SJSA1 (cell line): ENCODE measurements around the gene GUCY1A2. TPM values are rescaled to one million over a fixed set of nuclear protein-coding genes. Genes with fewer than 3 reads are reported as not detected.

Experiments
- DNase-seq, 2 experiments: peaks; one replicate each; pipeline ENCODE4 v3.0.0-alpha.2; 2015 to 2020; ENCODE audit warnings: low spot score in 2 of 2, low read depth in 1 of 2
- H3K27ac ChIP-seq: fragments of 250-450 bp; sonication (Bioruptor Pico); 2 replicates; pipeline ENCODE4 v1.5.1; 2020; ENCODE audit warnings: mild to moderate bottlenecking, moderate library complexity
- H3K27me3 ChIP-seq: fragments of 250-450 bp; sonication (Bioruptor Pico); replicated peaks from 2 replicates; pipeline ENCODE4 v1.5.1; 2020; ENCODE audit warnings: mild to moderate bottlenecking, moderate library complexity
- H3K36me3 ChIP-seq: fragments of 250-450 bp; sonication (Bioruptor Pico); 2 replicates; pipeline ENCODE4 v1.5.1; 2020; ENCODE audit warnings: mild to moderate bottlenecking
- H3K4me1 ChIP-seq: fragments of 250-450 bp; sonication (Bioruptor Pico); replicated peaks from 2 replicates; pipeline ENCODE4 v1.6.1; 2021; ENCODE audit warnings: mild to moderate bottlenecking
- H3K4me3 ChIP-seq: fragments of 250-450 bp; sonication (Bioruptor Pico); 2 replicates; pipeline ENCODE4 v1.5.1; 2020; ENCODE audit warnings: mild to moderate bottlenecking
- H3K9me3 ChIP-seq: fragments of 250-450 bp; sonication (Bioruptor Pico); replicated peaks from 2 replicates; pipeline ENCODE4 v1.5.1; 2020; ENCODE audit warnings: mild to moderate bottlenecking
- total RNA-seq: library from RNA; depleted of rRNA; stranded (reverse); fragments of >200 nt; shearing (Covaris generic); gene quantifications from 2 replicates; pipeline ENCODE4 v1.2.3, GENCODE V29; 2014

The GUCY1A2 gene
- total RNA-seq, 1 experiment from 2014 or later = 0.11 TPM

DNA sequence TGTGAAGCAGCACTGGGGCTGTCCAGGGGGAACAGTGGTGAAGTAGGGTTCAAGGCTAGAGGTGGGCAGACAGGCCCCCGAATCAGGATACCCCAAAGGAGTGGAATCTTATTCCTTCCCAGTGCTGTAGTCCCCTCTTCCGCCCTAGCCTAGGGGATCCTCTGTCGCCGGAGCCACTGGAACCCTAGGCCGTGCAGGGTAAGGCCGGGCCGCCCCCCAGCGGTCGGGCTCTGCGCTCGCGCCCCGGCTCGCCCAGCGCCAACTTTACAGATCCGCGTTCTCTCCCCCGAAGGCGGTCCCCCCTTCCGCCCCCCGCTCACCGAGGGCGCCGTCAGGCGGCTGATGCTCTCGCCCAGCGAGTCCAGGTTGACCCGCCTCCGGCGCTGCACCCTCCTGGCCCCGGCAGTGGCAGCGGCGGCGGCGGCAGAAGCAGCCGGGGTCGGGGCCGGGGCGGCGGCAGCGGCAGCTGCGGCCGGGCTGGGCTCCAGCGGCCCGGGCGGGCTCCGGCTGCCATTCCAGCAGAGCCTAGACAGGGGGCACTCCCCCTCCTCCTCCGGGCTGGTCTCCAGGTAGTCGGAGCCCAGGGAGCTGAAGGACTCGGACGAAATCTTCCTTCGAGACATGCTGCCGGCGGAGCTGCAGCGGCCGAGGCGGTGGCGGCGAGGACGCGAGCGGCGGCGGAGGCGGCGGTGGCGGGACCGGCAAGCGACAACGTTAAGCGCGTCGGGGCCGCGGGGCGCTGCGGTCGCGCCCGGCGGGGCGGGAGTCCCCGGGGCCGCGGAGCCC is 650 bp downstream of the GUCY1A2 start:
- Histone ChIP-seq H3K4me3 (peak overlapping the region; percentile 42), H3K9me3 (no peaks in the 10 kb centered on the region), H3K36me3 (no peaks in the 10 kb centered on the region), H3K4me1 (peaks cover 5% of the 10 kb centered on the region), H3K27ac (no peak overlapping the region), H3K27me3 (no peaks in the 10 kb centered on the region)
- peak; percentile 38 to 40 for DNase-seq

DNA sequence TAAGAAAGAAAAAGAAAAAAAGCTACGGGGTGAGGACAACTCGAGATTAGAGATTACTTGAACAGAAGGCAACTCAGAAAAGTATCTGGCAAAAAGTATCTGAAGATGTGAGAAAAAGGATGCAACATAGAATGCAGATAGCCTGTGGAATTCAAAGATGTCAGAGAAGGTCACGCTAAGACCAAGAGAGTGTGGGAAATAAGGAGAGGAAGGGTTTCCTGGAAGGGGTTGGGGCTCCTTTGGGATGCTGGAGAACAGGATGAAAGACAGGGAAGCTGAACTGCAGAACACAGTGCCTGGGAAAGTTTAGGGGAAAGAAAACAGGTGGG is 1.2 kb downstream of the GUCY1A2 start:
- no peak overlapping the region for H3K4me3 ChIP-seq
- H3K9me3 ChIP-seq = no peaks in the 10 kb centered on the region
- no peak for DNase-seq
- H3K36me3 ChIP-seq = no peaks in the 10 kb centered on the region
- H3K27ac ChIP-seq = no peak overlapping the region
- peaks cover 5% of the 10 kb centered on the region for H3K4me1 ChIP-seq
- no peaks in the 10 kb centered on the region for H3K27me3 ChIP-seq

DNA sequence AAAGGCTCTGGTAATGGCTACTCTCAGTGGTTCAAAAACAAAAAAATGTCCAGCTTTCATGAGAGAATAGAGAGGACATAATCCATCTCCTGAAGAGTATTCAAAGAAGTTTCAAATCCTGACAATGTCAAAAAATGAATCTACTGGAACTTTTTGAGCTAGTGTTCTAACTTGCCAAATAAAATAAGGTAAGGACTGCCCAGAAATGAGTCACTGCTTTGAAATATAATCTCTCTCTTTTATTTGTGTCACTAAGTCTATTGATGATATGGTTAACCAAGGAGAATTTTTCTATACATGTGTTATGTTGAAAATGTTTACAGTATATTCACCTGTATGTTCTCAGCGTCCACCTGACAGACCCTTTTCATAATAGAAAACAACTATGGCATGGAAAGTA is 3.4 kb downstream of the GUCY1A2 start:
- no peak for DNase-seq
- no peak overlapping the region for H3K27ac ChIP-seq

DNA sequence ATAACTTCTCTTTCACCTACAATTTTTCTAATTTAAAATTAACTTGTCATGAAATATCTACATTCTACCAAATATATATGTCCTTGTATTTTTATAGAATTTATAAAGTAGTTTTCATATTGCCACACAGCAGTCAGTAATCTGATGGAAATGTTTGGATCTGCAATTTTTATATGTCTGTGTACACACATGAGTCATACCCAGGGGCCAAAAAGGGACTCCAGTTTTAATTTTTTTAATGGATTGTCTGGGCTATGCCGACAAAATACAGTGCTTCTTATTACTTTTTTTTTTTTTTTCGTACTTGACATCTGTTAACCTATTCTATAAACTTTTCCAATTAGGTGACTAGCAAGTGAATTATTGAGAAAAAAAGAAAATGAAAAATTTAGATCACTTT is 6.3 kb downstream of the GUCY1A2 start:
- Histone ChIP-seq H3K4me1 (no peaks in the 10 kb centered on the region), H3K9me3 (no peaks in the 10 kb centered on the region), H3K27ac (no peak overlapping the region), H3K36me3 (no peaks in the 10 kb centered on the region), H3K27me3 (no peaks in the 10 kb centered on the region), H3K4me3 (no peak overlapping the region)
- DNase-seq = peak in 1 of 2 experiments; percentile 4

More for the DNA sequence above, 3.4 kb downstream of the GUCY1A2 start:
- H3K4me3 ChIP-seq = no peak overlapping the region
- no peaks in the 10 kb centered on the region for H3K27me3 ChIP-seq
- H3K36me3 ChIP-seq = no peaks in the 10 kb centered on the region
- peaks cover 5% of the 10 kb centered on the region for H3K4me1 ChIP-seq
- no peaks in the 10 kb centered on the region for H3K9me3 ChIP-seq

DNA sequence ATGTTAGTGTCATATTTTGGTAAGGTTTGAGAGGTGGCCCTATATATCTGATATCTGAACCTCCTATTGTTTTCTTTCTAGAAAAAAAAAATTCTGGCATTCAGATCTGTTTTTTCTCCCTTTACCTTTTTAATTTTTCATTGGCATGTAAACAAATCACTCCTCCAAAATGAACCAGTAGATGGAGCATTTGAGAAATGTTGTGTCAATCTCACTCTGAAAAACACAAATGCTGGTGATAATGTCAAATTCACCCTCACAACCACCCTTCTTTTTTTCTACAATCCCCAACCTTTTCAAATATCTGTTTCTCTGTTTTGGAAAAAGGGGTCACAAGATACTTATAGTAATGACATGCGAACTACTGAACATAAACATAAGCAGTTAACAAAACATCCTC is 9.1 kb downstream of the GUCY1A2 start:
- H3K4me1 ChIP-seq = no peaks in the 10 kb centered on the region
- no peak overlapping the region for H3K4me3 ChIP-seq
- no peaks in the 10 kb centered on the region for H3K9me3 ChIP-seq
- H3K27ac ChIP-seq = no peak overlapping the region
- no peaks in the 10 kb centered on the region for H3K36me3 ChIP-seq
- DNase-seq = no peak
- H3K27me3 ChIP-seq = no peaks in the 10 kb centered on the region

DNA sequence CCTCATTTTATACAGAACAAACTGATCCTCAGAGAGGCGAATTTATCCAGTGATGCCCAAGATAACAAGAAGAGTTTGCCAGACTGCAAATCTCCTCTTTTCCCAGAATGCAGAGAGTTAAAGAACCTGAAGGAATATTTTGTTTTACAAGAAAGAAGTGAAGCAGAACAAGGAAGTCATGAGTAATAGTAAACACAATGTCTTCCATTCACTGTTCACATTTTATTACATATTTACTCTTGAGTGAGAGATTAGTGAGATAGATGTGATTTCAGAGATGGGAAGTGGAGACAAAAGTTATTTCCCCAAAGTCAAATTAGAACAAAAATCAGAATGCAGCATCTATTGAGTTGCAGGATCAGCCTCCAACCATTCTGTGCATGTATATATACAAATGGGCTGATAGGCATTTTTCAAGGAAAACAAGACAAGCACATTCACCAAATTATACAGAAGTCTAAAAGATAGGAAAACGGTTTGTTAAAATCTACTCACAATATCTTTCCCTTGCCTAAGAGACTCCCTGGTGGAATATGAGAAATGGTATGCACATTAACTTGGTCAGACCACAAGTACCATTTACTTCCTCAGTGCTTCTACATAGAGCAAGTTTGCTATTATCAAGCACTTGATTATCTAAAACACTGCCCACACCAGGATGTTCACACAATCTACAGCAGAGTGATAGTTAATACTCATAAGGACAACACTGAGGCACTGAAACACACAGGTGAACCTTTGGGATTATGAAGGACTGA is 12.0 kb downstream of the GUCY1A2 start:
- H3K27ac ChIP-seq = no peak overlapping the region
- H3K27me3 ChIP-seq = no peaks in the 10 kb centered on the region
- no peak for DNase-seq
- H3K4me1 ChIP-seq = no peaks in the 10 kb centered on the region
- H3K9me3 ChIP-seq = no peaks in the 10 kb centered on the region
- no peaks in the 10 kb centered on the region for H3K36me3 ChIP-seq
- H3K4me3 ChIP-seq = no peak overlapping the region

DNA sequence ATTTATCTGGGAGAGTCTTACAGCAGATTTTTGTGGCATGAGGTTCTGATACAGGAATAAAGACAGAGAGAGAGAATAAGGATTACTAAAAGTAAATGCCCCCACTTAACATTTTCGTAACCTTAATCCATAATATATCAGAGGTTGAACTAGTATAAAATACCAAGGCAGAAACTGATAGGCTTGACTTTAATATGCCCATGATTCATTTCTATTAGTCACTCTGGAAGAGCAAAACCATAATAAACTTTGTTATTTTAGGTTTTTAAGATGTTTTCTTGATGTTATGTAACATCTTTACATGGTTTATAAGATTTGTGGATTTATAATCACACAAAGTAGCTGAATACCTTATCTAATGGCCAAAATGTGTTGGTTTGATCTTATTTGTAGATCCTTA is 19.1 kb downstream of the GUCY1A2 start:
- no peaks in the 10 kb centered on the region for H3K4me1 ChIP-seq
- H3K9me3 ChIP-seq = no peaks in the 10 kb centered on the region
- H3K27ac ChIP-seq = no peak overlapping the region
- H3K27me3 ChIP-seq = no peaks in the 10 kb centered on the region
- no peak for DNase-seq
- H3K36me3 ChIP-seq = no peaks in the 10 kb centered on the region
- no peak overlapping the region for H3K4me3 ChIP-seq

DNA sequence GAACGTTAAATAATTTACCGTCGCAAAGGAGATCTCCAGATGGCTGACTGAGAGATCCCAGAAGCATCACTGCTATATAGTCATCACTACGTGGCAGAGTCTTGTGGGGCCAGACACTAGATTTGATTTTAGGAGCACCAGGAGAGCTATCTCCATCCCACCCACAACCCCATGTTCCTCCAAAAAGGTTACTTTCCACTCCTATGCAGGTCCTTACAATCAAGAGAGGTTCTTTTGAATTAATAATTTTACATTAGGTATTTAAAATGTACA is 19.4 kb downstream of the GUCY1A2 start:
- H3K4me3 ChIP-seq = no peak overlapping the region
- no peaks in the 10 kb centered on the region for H3K4me1 ChIP-seq
- no peak overlapping the region for H3K27ac ChIP-seq
- H3K9me3 ChIP-seq = no peaks in the 10 kb centered on the region
- DNase-seq = no peak
- no peaks in the 10 kb centered on the region for H3K27me3 ChIP-seq
- no peaks in the 10 kb centered on the region for H3K36me3 ChIP-seq

DNA sequence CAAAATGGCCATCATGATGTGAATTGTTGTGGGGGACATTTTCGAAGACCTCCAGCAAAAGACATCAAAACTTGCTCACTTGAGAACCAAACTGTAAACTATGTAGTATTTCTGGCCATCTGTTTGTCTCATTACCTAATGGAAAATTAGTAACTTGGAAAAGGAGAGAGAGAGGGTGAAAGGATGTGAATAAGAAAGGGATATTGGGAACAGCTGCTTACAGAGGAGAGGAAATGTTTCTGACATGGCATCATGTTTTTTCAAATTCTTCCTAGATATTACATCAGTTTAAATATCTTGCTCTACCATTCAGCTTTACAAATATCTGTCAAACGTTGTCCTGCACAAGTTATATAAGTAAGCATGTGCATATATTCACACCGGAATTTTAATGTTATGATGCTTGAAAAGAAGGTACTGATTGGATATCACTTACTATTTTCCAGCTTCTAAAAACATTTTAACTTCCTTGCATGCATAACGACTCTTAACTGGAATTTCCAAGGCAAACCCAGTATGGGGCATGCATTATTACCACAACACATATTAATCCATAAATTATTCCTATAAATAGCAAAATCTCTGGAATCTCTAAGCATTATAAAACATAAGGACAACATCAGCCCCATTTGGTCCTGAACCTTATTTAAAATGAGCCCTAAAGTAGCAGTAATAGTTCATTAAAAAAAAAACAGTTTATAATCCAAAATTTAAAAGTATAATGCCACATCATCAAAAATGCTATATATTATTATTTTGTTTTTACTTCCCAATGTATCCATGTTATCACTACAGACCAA is 20.0 kb downstream of the GUCY1A2 start:
- Histone ChIP-seq H3K27me3 (no peaks in the 10 kb centered on the region), H3K4me3 (no peak overlapping the region), H3K4me1 (no peaks in the 10 kb centered on the region), H3K9me3 (no peaks in the 10 kb centered on the region), H3K27ac (no peak overlapping the region), H3K36me3 (no peaks in the 10 kb centered on the region)
- DNase-seq = no peak

DNA sequence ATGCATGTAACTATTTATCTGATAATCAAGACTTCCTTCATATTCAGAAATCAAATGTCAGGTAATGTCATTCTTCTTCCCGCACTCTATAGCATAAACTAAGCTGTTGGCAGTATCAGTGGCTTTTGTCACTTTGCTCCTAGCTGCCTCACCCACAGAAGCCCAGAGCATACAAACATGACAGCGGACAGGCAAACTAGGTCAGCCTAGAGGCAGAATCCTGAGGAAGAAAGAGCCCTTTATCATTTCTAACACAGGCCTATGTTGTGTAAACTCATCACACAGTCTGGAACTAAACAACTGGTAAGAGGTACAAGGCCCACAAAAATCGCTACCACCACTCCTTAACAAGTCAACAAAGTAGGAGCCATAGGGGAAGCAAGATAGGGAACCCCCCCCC is 21.0 kb downstream of the GUCY1A2 start:
- no peaks in the 10 kb centered on the region for H3K36me3 ChIP-seq
- no peak overlapping the region for H3K4me3 ChIP-seq
- no peaks in the 10 kb centered on the region for H3K4me1 ChIP-seq
- no peaks in the 10 kb centered on the region for H3K27me3 ChIP-seq
- no peak overlapping the region for H3K27ac ChIP-seq
- no peaks in the 10 kb centered on the region for H3K9me3 ChIP-seq
- DNase-seq = no peak

DNA sequence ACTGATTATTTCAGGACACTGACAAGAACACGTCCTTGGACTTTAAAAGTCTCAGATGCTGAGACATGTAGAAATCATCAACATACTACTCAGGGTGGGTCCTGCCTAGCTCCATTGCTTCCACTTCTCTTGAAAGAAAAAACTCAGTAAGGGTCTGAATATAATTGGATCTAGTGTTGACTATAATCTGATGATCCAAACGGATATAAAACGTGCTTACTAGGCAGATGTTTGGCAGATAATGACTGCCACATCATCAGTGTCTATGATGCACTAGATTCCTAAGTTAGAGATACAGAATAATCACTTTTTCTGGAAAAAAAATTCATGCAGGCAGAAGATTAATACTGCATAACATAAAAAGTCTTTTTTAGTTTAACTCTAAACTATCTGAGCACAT is 21.6 kb downstream of the GUCY1A2 start:
- H3K27me3 ChIP-seq = no peaks in the 10 kb centered on the region
- DNase-seq = no peak
- H3K4me1 ChIP-seq = no peaks in the 10 kb centered on the region
- H3K9me3 ChIP-seq = no peaks in the 10 kb centered on the region
- H3K4me3 ChIP-seq = no peak overlapping the region
- no peaks in the 10 kb centered on the region for H3K36me3 ChIP-seq
- H3K27ac ChIP-seq = no peak overlapping the region

DNA sequence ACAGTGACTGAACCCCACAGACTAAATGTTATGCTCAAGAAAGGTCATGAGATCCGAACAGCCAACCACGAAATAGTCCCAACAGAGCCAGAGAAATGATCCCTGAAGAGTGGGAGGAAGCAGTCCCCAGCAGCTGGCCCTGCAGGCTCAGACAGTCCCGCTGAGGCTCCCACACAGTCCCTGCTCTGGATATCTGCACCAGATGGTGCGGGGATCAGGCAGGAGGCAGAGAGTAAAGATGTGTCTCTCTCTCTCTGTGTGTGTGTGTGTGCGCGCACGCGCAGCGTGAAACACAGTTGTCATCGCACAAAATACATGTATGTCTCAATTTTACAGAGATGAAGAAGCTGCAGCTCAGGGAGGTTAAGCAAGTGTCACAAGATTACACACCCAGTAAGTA is 27.9 kb downstream of the GUCY1A2 start:
- H3K36me3 ChIP-seq = no peaks in the 10 kb centered on the region
- H3K27ac ChIP-seq = no peak overlapping the region
- DNase-seq = no peak
- no peak overlapping the region for H3K4me3 ChIP-seq
- no peaks in the 10 kb centered on the region for H3K4me1 ChIP-seq
- H3K9me3 ChIP-seq = no peaks in the 10 kb centered on the region
- H3K27me3 ChIP-seq = no peaks in the 10 kb centered on the region

DNA sequence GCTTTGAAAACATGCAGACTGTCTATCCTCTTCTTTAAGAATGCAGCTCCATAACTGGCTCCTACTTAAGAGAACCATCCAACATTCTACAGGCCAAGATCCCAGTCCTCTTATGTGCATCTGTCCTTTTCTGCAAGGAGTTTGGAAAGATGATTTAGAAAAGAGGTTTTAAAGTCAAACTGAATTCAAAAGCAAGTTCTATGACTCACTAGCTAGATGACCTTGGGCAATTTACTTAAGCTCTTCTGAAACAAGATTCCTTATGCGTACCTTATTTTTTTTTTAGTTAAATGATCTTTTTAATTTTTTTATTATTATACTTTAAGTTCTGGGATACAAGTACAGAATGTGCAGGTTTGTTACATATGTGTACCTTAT is 29.2 kb downstream of the GUCY1A2 start:
- Histone ChIP-seq H3K4me3 (no peak overlapping the region), H3K27me3 (no peaks in the 10 kb centered on the region), H3K36me3 (no peaks in the 10 kb centered on the region), H3K4me1 (no peaks in the 10 kb centered on the region), H3K27ac (no peak overlapping the region), H3K9me3 (no peaks in the 10 kb centered on the region)
- DNase-seq = no peak
